Activated B cell treated with CpG ODN at 0.5 μM for 24 hours (primary cell): Measurements from ENCODE around the gene GPI. TPM values are rescaled to one million over a fixed set of nuclear protein-coding genes. Genes with fewer than 3 reads are reported as not detected.

Experiments
- ATAC-seq: fragments of 200-7000 bp; cut with Tn5 transposase; one replicate; pipeline ENCODE4 v1.10.0; 2021; ENCODE audit warnings: low read depth, mild to moderate bottlenecking, moderate library complexity
- CTCF ChIA-PET: fragments of 350-600 bp; sonication (Branson Sonifier 250); formaldehyde crosslinking; loops from one replicate; lab custom pipeline; 2021; ENCODE audit warnings: antibody characterized with exemption; lab: Charles Lee
- POLR2A ChIA-PET: fragments of 350-600 bp; sonication (Branson Sonifier 250); formaldehyde crosslinking; loops from one replicate; lab custom pipeline; 2021; ENCODE audit warnings: antibody characterized with exemption; lab: Charles Lee
- DNase-seq: peaks from one replicate; pipeline ENCODE4 v3.0.0; 2022
- H3K27ac Mint-ChIP-seq: one replicate; pipeline ENCODE4 v1.8.0; 2020; ENCODE audit warnings: mixed read lengths
- H3K27me3 Mint-ChIP-seq: one replicate; pipeline ENCODE4 v1.8.0; 2021; ENCODE audit warnings: mixed read lengths
- H3K36me3 Mint-ChIP-seq: one replicate; pipeline ENCODE4 v1.8.0; 2021; ENCODE audit warnings: low read depth, mixed read lengths
- H3K4me1 Mint-ChIP-seq: one replicate; pipeline ENCODE4 v1.8.0; 2021; ENCODE audit warnings: mixed read lengths
- H3K4me3 Mint-ChIP-seq: one replicate; pipeline ENCODE4 v1.8.0; 2020; ENCODE audit warnings: mild to moderate bottlenecking, mixed read lengths
- H3K9me3 Mint-ChIP-seq: one replicate; pipeline ENCODE4 v1.8.0; 2020; ENCODE audit warnings: mixed read lengths
- intact Hi-C: fragments of 100-400 bp; cut with micrococcal nuclease; formaldehyde crosslinking; loops from one replicate; pipeline ENCODE4 v1.15.1; 2024
- total RNA-seq: library from RNA; stranded (reverse); gene quantifications from 2 replicates; pipeline ENCODE4 v1.2.3, GENCODE V29; 2022
- TF ChIP-seq, protein P1 (sequence below): fragments of 200-600 bp; IDR thresholded peaks from one replicate; pipeline ENCODE4 v1.8.0; 2022; ENCODE audit warnings: antibody characterized with exemption, mild to moderate bottlenecking

GPI gene
- total RNA-seq, 1 donor from 2014 or later, result 144 TPM

DNA sequence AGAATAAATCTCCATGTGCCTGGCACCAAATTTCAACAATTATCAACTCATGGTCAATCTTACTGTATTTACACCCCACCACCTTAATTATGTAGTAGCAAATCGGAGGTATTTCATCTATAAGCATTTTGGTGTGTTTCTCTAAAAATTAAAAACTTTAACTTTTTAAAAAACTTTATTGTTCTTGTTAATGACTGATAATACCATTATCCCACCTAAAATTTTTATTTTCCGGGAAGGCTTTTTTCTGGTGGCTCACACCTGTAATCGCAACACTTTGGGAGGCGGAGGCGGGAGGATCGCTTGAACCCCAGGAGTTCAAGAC lies 38.8 kb downstream of the GPI start:
- peak overlapping the region; percentile 85 for H3K27ac Mint-ChIP-seq
- no peaks in the 10 kb centered on the region for H3K9me3 Mint-ChIP-seq
- no peak for DNase-seq
- intact Hi-C loops, result loop anchor here (1.0 kb wide), 2 partner anchors 27 to 44 kb away; no protein-coding TSS in a partner anchor
- CTCF ChIA-PET, result no interaction called here
- H3K4me3 Mint-ChIP-seq, result peak overlapping the region; percentile 91
- no peaks in the 10 kb centered on the region for H3K27me3 Mint-ChIP-seq
- TF ChIP-seq, protein P1, sequence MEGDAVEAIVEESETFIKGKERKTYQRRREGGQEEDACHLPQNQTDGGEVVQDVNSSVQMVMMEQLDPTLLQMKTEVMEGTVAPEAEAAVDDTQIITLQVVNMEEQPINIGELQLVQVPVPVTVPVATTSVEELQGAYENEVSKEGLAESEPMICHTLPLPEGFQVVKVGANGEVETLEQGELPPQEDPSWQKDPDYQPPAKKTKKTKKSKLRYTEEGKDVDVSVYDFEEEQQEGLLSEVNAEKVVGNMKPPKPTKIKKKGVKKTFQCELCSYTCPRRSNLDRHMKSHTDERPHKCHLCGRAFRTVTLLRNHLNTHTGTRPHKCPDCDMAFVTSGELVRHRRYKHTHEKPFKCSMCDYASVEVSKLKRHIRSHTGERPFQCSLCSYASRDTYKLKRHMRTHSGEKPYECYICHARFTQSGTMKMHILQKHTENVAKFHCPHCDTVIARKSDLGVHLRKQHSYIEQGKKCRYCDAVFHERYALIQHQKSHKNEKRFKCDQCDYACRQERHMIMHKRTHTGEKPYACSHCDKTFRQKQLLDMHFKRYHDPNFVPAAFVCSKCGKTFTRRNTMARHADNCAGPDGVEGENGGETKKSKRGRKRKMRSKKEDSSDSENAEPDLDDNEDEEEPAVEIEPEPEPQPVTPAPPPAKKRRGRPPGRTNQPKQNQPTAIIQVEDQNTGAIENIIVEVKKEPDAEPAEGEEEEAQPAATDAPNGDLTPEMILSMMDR, result no peak
- H3K4me1 Mint-ChIP-seq, result peaks cover 17% of the 10 kb centered on the region
- ATAC-seq, result peak; percentile 16
- POLR2A ChIA-PET, result interaction anchor here (1.3 kb wide), 1 partner anchor 24 kb away, joined by 6 read pairs; the partner anchor contains the start of gene UBA2
- H3K36me3 Mint-ChIP-seq, result peaks cover 31% of the 10 kb centered on the region

GRCh38 chr19:34404109-34404909 lies 39.3 kb downstream of the GPI start, which contains the start of gene PDCD2L:
PDCD2L (plus strand) TSS chr19:34404399; CDS start chr19:34404431, 32 bp downstream.
- Mint-ChIP-seq H3K36me3 (peaks cover 31% of the 10 kb centered on the region), H3K27ac (peak within 1 kb of the TSS; percentile 85), H3K4me1 (peaks cover 22% of the 10 kb centered on the region), H3K27me3 (no peaks in the 10 kb centered on the region), H3K9me3 (no peaks in the 10 kb centered on the region), H3K4me3 (peak within 1 kb of the TSS; percentile 91)
- ATAC-seq, result peak; percentile 98
- peak; percentile 86 for DNase-seq
- CTCF ChIA-PET, result no interaction called here
- TF ChIP-seq, protein P1, result no peak
- POLR2A ChIA-PET, result interaction anchor here (1.2 to 1.3 kb wide), 2 partner anchors 24 to 39 kb away, joined by 3 to 6 read pairs; partner anchors contain the start of genes GPI and UBA2
- intact Hi-C loops, result loop anchor here (1.0 kb wide), 2 partner anchors 26 to 45 kb away; no protein-coding TSS in a partner anchor

GRCh38 chr19:34405892-34406660 lies 41.1 kb downstream of the GPI start:
- no peaks in the 10 kb centered on the region for H3K9me3 Mint-ChIP-seq
- no peaks in the 10 kb centered on the region for H3K27me3 Mint-ChIP-seq
- ChIA-PET POLR2A (interaction anchor here (1.2 to 1.4 kb wide), 2 partner anchors 22 to 235 kb away, joined by 4 to 7 read pairs; partner anchors contain the start of gene UBA2), CTCF (no interaction called here)
- H3K4me1 Mint-ChIP-seq, result peaks cover 30% of the 10 kb centered on the region
- ATAC-seq (no peak), DNase-seq (no peak)
- intact Hi-C loops, result no loop called here
- TF ChIP-seq, protein P1, result no peak
- no peak overlapping the region for H3K27ac Mint-ChIP-seq
- H3K4me3 Mint-ChIP-seq, result no peak overlapping the region
- peaks cover 22% of the 10 kb centered on the region for H3K36me3 Mint-ChIP-seq

DNA sequence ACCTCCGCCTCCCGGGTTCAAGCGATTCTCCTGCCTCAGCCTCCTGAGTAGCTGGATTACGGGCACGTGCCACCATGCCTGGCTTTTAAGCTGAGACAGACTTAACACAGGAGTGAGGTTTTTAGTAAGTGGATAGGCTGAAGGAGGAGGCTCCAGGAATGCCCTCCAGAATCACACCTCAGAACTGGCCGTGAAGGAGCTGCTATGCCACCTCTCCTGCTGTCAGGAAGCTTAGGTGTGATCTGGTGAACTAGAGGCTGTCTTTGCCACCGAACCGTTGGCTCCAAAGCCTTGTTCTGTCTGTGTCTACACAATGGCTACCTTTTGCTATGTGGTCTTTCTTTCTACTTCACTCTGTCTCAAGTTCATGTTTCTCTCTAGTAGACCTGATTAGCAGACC lies 43.4 kb downstream of the GPI start:
- ATAC-seq, result no peak
- Mint-ChIP-seq H3K4me1 (peaks cover 30% of the 10 kb centered on the region), H3K27me3 (no peaks in the 10 kb centered on the region), H3K4me3 (no peak overlapping the region), H3K9me3 (no peaks in the 10 kb centered on the region), H3K27ac (no peak overlapping the region), H3K36me3 (peaks cover 26% of the 10 kb centered on the region)
- intact Hi-C loops, result no loop called here
- DNase-seq, result no peak
- CTCF ChIA-PET, result no interaction called here
- POLR2A ChIA-PET, result no interaction called here
- TF ChIP-seq, protein P1, result no peak
